Subcutaneous adipose tissue (tissue), 4 donors: Measurements from ENCODE around the gene DBX1. TPM values are rescaled to one million over a fixed set of nuclear protein-coding genes. Genes with fewer than 3 reads are reported as not detected.

Experiments
- total RNA-seq, 4 donors: library from RNA; depleted of rRNA; stranded (reverse); fragments of >200 nt; gene quantifications; one replicate each; pipeline ENCODE4 v1.1.0, GENCODE V29; 2016
- TF ChIP-seq, protein P1 (sequence below): fragments of 450-650 bp; IDR thresholded peaks from one replicate; pipeline ENCODE4 v1.5.1; 2016; ENCODE audit warnings: low read depth, mild to moderate bottlenecking, control low read depth, antibody characterized with exemption, moderate library complexity

DBX1 gene
- total RNA-seq, 4 donors from 2014 or later = not detected

DNA sequence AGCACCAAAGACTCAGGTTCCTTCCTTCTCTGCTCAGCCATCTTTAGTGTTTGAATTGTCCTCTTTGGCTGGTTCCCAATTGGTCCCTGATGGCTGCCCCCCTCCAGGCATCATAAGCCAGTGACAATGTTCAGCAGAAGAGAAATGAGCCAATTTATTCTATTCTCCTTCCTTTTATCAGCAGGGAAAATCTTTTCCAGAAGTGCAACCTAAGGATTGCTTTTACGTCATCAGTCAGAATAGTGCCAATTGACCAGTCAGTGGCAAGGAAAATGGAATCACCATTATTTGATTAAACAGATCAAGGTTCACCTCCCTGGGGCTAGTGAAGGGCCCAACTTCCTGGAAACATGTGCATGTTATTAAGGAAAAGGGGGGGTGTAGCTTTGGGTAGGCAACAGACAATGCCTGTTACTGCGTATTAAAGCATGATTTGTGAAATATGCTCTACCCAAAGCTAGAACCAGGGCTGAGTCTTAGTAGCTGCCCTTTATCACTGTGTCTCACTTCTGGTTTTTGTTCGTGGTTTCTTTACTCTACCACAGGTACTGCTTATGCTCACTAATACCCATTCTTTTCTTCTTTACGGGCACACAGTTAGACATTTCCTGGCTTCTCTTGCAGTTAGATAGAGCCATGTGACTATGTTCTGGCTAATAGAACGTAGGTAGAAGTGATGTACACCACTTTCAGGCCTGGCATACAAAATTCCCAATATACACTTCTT lies 12.6 kb upstream of the DBX1 start:
- TF ChIP-seq, protein P1, sequence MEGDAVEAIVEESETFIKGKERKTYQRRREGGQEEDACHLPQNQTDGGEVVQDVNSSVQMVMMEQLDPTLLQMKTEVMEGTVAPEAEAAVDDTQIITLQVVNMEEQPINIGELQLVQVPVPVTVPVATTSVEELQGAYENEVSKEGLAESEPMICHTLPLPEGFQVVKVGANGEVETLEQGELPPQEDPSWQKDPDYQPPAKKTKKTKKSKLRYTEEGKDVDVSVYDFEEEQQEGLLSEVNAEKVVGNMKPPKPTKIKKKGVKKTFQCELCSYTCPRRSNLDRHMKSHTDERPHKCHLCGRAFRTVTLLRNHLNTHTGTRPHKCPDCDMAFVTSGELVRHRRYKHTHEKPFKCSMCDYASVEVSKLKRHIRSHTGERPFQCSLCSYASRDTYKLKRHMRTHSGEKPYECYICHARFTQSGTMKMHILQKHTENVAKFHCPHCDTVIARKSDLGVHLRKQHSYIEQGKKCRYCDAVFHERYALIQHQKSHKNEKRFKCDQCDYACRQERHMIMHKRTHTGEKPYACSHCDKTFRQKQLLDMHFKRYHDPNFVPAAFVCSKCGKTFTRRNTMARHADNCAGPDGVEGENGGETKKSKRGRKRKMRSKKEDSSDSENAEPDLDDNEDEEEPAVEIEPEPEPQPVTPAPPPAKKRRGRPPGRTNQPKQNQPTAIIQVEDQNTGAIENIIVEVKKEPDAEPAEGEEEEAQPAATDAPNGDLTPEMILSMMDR = no peak

DNA sequence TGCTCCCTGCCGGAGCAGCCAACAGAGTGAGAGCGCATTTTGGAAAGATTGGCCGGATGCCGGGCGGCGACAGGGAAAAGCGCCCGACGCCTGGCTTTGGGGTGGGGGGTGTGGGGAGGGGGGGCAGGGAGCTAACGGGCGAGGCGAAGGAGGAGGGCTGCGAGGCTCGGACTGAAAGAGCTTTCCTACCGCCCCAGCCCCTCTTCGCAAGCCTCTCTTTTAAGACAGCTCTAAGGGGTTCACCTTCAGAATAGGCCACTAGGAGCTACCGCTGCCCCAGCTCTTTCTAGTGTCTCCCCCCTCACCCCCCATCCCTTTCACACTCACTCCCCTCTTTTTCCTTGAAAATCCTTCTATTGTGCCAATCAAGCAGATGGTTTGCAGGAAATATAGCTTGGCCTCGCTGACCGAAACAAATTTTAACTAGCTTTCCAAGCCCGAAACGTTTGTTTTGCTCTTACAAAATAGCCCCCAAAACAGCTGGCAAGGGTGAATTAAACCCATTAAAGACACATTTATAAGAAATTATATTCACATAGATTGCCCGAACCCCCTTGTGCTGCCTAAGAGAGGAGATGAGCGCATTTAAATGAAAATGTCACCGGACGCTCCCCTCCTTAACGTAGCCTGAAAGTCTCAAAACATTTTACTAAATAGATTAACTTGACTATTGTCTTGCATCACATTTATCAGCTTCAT lies 3.7 kb upstream of the DBX1 start:
- TF ChIP-seq, protein P1 = no peak

DNA sequence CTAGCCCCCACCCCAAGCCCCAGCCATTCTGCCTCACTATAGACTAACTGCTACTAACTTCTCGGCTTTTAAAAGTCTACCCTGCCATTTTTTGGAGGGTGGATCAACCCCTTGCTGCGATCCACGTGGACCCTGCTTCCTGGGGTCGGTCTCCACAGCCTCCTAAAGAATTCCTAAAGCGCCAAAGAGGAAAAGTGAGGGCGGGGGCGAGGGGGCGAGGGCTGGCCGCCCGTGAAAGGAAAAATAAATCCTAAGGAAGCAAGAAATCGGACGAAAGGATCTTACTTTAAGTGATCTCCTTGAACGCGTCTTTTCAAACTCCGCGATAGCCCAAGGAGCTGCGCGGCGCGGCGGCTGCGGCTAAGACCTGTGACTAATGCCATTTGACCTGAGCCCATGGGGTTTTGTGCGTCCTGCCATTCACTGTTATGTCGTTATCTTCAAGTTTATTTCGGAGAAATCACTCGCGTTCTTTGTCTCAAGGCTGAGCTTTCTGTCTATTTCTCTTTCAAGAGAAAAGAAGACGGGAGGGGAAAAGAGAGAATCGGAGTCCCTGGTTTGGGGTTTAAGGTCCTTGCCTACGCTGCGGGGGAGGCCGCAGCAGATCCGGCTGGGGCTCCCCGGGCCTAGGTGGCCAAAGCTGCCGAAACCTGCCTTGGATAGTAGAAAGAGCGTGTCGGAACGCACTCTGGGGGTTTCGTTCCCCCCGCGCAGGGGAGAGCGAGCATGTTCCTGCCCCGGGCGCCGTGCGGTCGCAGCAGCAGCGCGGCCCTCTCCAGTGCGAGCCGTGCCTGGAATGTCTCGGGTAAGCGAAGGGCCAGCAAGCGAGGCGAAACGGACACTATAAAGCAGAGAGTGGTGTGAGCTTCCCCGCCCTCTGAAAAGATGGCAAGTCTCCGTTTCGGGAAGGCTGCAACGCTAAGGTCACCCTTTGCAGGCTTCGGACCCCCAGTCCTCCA lies 2.8 kb upstream of the DBX1 start:
- TF ChIP-seq, protein P1 = no peak

DNA sequence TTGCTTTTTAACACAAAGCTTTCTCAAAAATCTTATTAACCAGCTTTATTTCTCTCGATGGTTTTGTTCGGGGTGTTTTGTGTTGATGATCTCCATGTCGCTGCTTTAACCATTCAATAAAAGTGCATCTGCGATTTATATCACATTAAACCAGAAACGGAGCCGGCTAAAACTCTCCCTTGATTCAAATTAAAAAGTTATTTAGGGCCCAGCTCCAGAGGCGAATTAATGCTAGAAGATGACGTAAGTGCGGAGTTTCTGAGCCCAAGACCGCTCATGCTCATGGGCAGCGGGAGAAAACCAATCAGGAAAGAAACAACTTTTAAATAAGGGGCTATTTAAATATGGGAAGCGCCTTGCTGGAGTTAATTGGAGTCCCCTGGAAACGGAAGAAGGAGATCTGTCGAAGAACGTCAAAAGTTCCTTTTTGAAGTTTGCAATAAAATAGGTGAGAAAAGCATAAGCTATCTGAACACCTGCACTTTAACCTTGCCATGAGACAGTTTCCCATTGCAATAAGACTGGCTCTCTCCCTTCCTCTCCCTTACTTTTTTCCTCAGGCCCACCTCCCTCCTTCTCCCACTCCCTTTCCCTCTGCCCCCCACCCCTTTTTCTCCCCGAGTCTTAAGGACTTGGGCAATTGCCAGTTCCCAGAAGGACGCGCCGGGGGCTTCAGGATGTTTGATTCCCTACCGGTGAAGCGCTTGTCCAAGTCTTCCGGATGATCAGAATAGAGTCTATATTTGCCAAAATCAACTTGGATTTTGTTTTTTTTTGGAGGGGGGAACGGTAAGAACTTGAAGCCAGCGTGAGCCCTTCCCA lies 1.9 kb upstream of the DBX1 start:
- TF ChIP-seq, protein P1 = no peak

DNA sequence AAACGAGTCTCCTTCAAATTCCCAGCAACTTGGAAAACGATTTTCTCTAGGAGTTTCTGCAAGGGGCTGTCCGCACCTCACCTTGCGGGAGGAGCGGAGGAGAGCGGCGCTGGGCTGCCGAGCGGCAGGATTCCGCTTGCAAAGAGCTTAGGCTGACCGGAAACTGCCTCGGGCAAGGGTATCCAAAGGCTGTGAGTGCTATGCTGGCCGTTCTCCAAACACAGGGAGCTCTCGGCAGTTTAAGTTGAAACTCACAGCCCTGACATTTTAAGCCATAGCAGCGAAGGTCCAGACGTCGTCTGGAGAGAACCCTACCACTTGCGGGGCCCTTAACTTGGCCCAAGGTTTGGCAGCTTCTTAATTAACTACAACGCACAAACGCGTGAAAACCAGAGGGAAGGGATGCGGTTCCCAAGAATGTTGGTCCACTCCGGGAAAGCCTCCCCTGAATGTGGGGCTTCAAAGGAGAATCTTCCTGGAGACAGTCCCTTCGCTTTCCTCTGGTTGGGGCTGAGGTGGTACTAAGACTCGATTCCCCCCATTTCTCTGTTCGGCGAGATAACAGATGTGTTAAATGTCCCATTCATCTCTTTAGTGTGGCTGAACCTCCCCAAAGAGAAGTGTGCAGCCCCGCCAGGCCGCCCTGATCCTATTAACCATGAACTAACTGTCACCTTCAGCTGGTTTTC lies 1.1 kb upstream of the DBX1 start:
- TF ChIP-seq, protein P1 = no peak
